T-cell (primary cell): ENCODE results near the gene TOMM40. TPM values are rescaled to one million over a fixed set of nuclear protein-coding genes. Genes with fewer than 3 reads are reported as not detected.

Source experiments
- ATAC-seq, 4 experiments: fragments of 200-7000 bp in 3 of 4; fragments of 150-1000 bp in 1 of 4; cut with Tn5 transposase; replicated peaks in 1 of 4; 1 replicate in 3 of 4; 2 replicates in 1 of 4; pipeline ENCODE4 v1.10.0; 2021; ENCODE audit warnings: moderate library complexity in 3 of 4, mild to moderate bottlenecking in 2 of 4, moderate number of reproducible peaks in 1 of 4
- CTCF ChIA-PET, 2 donors: fragments of 300-600 bp; sonication (Branson Sonifier 250); formaldehyde crosslinking; loops; one replicate each; lab custom pipeline; 2022; ENCODE audit warnings: antibody characterized with exemption in 2 of 2; lab: Charles Lee
- POLR2A ChIA-PET, 2 donors: fragments of 300-600 bp; sonication (Branson Sonifier 250); formaldehyde crosslinking; loops; one replicate each; lab custom pipeline; 2022; ENCODE audit warnings: antibody characterized with exemption in 2 of 2; lab: Charles Lee
- DNase-seq, 35 experiments: peaks; one replicate each; pipeline versions ENCODE4 v3.0.0 to v3.0.0-alpha.2; 2013 to 2023
- H3K27ac ChIP-seq: one replicate; pipeline ENCODE4 v1.5.1; 2013; ENCODE audit warnings: low read length
- H3K27me3 ChIP-seq, 2 experiments: replicated peaks in 1 of 2; 1 replicate in 1 of 2; 2 replicates in 1 of 2; pipeline versions ENCODE4 v1.6.1 to v1.7.0; 2013; ENCODE audit warnings: low read length in 1 of 2, mixed read lengths in 1 of 2; ENCODE audit not compliant: control insufficient read depth in 2 of 2, insufficient read depth in 2 of 2; ENCODE audit errors: extremely low read depth in 1 of 2
- H3K36me3 ChIP-seq, 2 donors: 1 replicate in 1 of 2; 2 replicates in 1 of 2; pipeline versions ENCODE4 v1.6.1 to v1.7.0; 2013; ENCODE audit warnings: low read length in 1 of 2; ENCODE audit not compliant: control insufficient read depth in 2 of 2, insufficient read depth in 1 of 2; ENCODE audit errors: extremely low read depth in 1 of 2
- H3K4me1 ChIP-seq, 2 experiments: 1 replicate in 1 of 2; 2 replicates in 1 of 2; pipeline versions ENCODE4 v1.6.1 to v1.7.0; 2013; ENCODE audit warnings: low read length in 2 of 2, mixed read lengths in 1 of 2; ENCODE audit not compliant: insufficient read depth in 2 of 2, control insufficient read depth in 1 of 2; ENCODE audit errors: extremely low read depth in 1 of 2
- H3K4me3 ChIP-seq, 2 donors: 1 replicate in 1 of 2; 2 replicates in 1 of 2; pipeline versions ENCODE4 v1.5.1 to v1.7.0; 2013; ENCODE audit warnings: mild to moderate bottlenecking in 2 of 2, low read length in 1 of 2, moderate library complexity in 1 of 2; ENCODE audit not compliant: control insufficient read depth in 1 of 2; ENCODE audit errors: extremely low read depth in 1 of 2
- H3K9me3 ChIP-seq: 2 replicates; pipeline ENCODE4 v1.7.0; 2013
- H3K27ac Mint-ChIP-seq, 2 donors: one replicate each; pipeline ENCODE4 v1.8.0; 2020 to 2021; ENCODE audit warnings: mild to moderate bottlenecking in 2 of 2, mixed read lengths in 2 of 2
- H3K27me3 Mint-ChIP-seq, 2 donors: one replicate each; pipeline ENCODE4 v1.8.0; 2021 to 2022; ENCODE audit warnings: mixed read lengths in 2 of 2
- H3K36me3 Mint-ChIP-seq: one replicate; pipeline ENCODE4 v1.8.0; 2021; ENCODE audit warnings: mixed read lengths
- H3K4me1 Mint-ChIP-seq, 3 donors: one replicate each; pipeline ENCODE4 v1.8.0; 2020 to 2022; ENCODE audit warnings: mixed read lengths in 3 of 3, mild to moderate bottlenecking in 1 of 3
- H3K4me3 Mint-ChIP-seq, 3 donors: one replicate each; pipeline ENCODE4 v1.8.0; 2020 to 2022; ENCODE audit warnings: mild to moderate bottlenecking in 3 of 3, mixed read lengths in 3 of 3, moderate library complexity in 3 of 3
- H3K9me3 Mint-ChIP-seq, 3 donors: one replicate each; pipeline ENCODE4 v1.8.0; 2020 to 2022; ENCODE audit warnings: mixed read lengths in 3 of 3
- WGBS: methylation state at CpG from one replicate; pipeline ENCODE4 v1.1.5; 2013; ENCODE audit warnings: missing lambda C conversion rate; ENCODE audit not compliant: insufficient coverage; 5-methylcytosine and 5-hydroxymethylcytosine counted together
- total RNA-seq, 35 experiments: library from RNA in 6 of 35; stranded (reverse) in 6 of 35; fragments of 120-200 nt in 1 of 35; gene quantifications; one replicate each; pipeline versions ENCODE4 v1.2.1 to v1.2.4 and lab custom pipeline; 2013 to 2026

TOMM40 gene
- total RNA-seq, 5 donors from 2014 or later (not counting 1 experiment from before 2014, with no cell fraction given) = 32.1 to 47.5 (median 41.5) TPM

- POLR2A ChIA-PET = no interaction called here
- Histone ChIP-seq H3K36me3 (no peaks in the 10 kb centered on the region), H3K4me1 (no peaks in the 10 kb centered on the region), H3K9me3 (no peaks in the 10 kb centered on the region), H3K27ac (no peak overlapping the region), H3K27me3 (peaks cover 0 to 6% of the 10 kb centered on the region in 2 experiments), H3K4me3 (no peak overlapping the region)
- WGBS = 92% methylated on average over 3 of the region's 5 CpGs
- DNase-seq (no peak), ATAC-seq (no peak)
- H3K4me3 Mint-ChIP-seq = no peak overlapping the region
- H3K27me3 Mint-ChIP-seq = no peaks in the 10 kb centered on the region
- H3K4me1 Mint-ChIP-seq = no peaks in the 10 kb centered on the region
- H3K27ac Mint-ChIP-seq = no peak overlapping the region
- no peaks in the 10 kb centered on the region for H3K36me3 Mint-ChIP-seq
- no peaks in the 10 kb centered on the region for H3K9me3 Mint-ChIP-seq
- CTCF ChIA-PET = interaction anchor here in 1 of 2 donors (0.6 kb wide), 1 partner anchor 13 kb away, joined by 3 read pairs; no protein-coding TSS in a partner anchor
Observed at GRCh38 chr19:44939668-44940067, 48.6 kb downstream of the TOMM40 start.

DNA sequence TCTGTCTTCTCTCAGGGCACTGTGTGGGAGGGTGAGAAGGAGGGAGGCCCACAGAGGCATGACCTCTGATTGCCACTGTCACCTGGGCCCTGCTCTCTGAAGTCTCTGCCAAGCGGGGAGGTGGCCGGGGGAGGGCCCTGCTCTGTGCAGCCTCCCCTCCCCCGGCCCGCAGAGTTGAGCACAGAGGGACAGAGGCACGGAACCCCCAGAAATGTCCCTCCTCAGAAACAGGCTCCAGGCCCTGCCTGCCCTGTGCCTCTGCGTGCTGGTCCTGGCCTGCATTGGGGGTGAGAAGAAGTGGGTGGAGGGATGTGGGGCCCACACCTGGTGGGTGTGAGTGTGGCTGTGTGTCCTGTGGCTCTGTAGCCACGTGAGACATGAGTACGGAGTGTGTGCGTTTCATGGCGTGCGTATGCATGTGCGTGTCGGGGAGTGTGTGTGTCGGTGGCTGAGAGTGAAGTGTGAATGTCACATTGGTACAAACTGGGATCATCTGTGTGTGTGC, 51.1 kb downstream of the TOMM40 start, which contains the start of gene APOC4:
Gene APOC4, plus strand, starts transcription at position 171 of the 505 bp plus-strand sequence. Its CDS starts 41 bp downstream, at position 212.
- POLR2A ChIA-PET = no interaction called here
- DNase-seq (no peak), ATAC-seq (no peak)
- Histone ChIP-seq H3K9me3 (no peaks in the 10 kb centered on the region), H3K36me3 (no peaks in the 10 kb centered on the region), H3K27me3 (peaks cover 0 to 3% of the 10 kb centered on the region in 2 experiments), H3K27ac (no peak within 1 kb of the TSS), H3K4me1 (no peaks in the 10 kb centered on the region), H3K4me3 (no peak within 1 kb of the TSS)
- Mint-ChIP-seq H3K4me1 (no peaks in the 10 kb centered on the region), H3K4me3 (no peak within 1 kb of the TSS), H3K27me3 (no peaks in the 10 kb centered on the region), H3K9me3 (no peaks in the 10 kb centered on the region), H3K27ac (no peak within 1 kb of the TSS), H3K36me3 (no peaks in the 10 kb centered on the region)
- CTCF ChIA-PET = no interaction called here
- WGBS = 78% methylated on average over 9 of the region's 14 CpGs

DNA sequence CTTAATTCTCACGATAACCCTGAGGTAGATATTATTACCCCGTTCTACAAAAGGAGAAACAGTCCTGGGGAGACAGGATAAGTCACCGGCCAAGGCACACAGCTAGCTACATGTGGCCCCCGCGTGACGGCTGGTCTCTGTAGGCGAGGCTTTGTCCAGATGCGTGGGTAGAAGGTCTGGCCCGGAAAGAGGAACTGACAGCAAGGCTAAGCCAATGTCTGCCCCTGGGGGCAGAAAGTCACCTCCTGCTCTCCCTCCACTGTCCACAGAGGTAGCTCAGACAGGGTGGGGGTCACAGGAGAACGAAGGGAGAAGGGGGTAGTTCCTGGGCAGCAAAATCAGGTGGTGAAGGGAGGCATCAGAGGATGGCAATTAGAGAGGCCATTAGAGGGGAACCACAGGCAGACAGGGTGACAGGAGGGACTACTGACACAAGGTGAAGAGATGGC, 52.8 kb downstream of the TOMM40 start:
- H3K4me1 ChIP-seq = no peaks in the 10 kb centered on the region
- Mint-ChIP-seq H3K27me3 (no peaks in the 10 kb centered on the region), H3K27ac (no peak overlapping the region), H3K4me3 (no peak overlapping the region), H3K9me3 (no peaks in the 10 kb centered on the region), H3K4me1 (no peaks in the 10 kb centered on the region), H3K36me3 (no peaks in the 10 kb centered on the region)
- ATAC-seq = no peak
- WGBS = 83% methylated on average over 2 of the region's 10 CpGs
- peaks cover 0 to 3% of the 10 kb centered on the region in 2 experiments for H3K27me3 ChIP-seq
- POLR2A ChIA-PET = no interaction called here
- DNase-seq = peak in 1 of 35 experiments; percentile 15
- no peaks in the 10 kb centered on the region for H3K9me3 ChIP-seq
- H3K36me3 ChIP-seq = peaks cover 0 to 2% of the 10 kb centered on the region in 2 donors
- no peak overlapping the region for H3K27ac ChIP-seq
- CTCF ChIA-PET = no interaction called here
- no peak overlapping the region for H3K4me3 ChIP-seq

- H3K27me3 Mint-ChIP-seq = no peaks in the 10 kb centered on the region
- peaks cover 0 to 3% of the 10 kb centered on the region in 2 experiments for H3K27me3 ChIP-seq
- no peak overlapping the region for H3K27ac ChIP-seq
- no peak overlapping the region for H3K4me3 ChIP-seq
- no peak overlapping the region for H3K4me3 Mint-ChIP-seq
- no peaks in the 10 kb centered on the region for H3K9me3 Mint-ChIP-seq
- no peaks in the 10 kb centered on the region for H3K9me3 ChIP-seq
- DNase-seq (no peak), ATAC-seq (no peak)
- peaks cover 0 to 12% of the 10 kb centered on the region in 2 donors for H3K36me3 ChIP-seq
- CTCF ChIA-PET = no interaction called here
- POLR2A ChIA-PET = no interaction called here
- WGBS = 88% methylated on average over 10 of the region's 13 CpGs
- no peaks in the 10 kb centered on the region for H3K36me3 Mint-ChIP-seq
- no peaks in the 10 kb centered on the region for H3K4me1 ChIP-seq
- H3K27ac Mint-ChIP-seq = no peak overlapping the region
- peaks cover 0 to 2% (median 0%) of the 10 kb centered on the region in 3 donors for H3K4me1 Mint-ChIP-seq
Observed at GRCh38 chr19:44947041-44947581, 56.1 kb downstream of the TOMM40 start.

DNA sequence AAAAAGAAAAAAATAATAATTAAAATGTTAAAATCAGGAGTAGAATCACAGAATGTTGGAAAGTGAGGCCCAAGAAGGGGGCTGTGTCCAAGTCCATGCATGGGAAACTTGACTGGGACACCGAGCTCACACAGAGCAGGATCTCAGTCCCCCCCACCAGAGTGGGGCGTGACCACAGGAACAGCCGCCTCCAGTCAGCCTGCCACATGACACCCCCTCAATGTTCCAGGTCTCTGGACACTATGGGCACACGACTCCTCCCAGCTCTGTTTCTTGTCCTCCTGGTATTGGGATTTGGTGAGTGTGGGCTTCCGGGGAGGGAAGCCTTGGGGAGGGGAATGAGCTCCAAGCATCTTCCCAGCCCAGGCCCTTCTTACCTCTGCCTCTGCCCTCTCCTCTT, 57.2 kb downstream of the TOMM40 start:
- Histone ChIP-seq H3K27ac (no peak overlapping the region), H3K27me3 (peaks cover 0 to 3% of the 10 kb centered on the region in 2 experiments), H3K4me1 (no peaks in the 10 kb centered on the region), H3K4me3 (no peak overlapping the region), H3K9me3 (no peaks in the 10 kb centered on the region), H3K36me3 (peaks cover 0 to 12% of the 10 kb centered on the region in 2 donors)
- H3K27ac Mint-ChIP-seq = peak overlapping the region in 1 of 2 donors; percentile 59
- H3K4me1 Mint-ChIP-seq = peaks cover 0 to 2% (median 0%) of the 10 kb centered on the region in 3 donors
- ATAC-seq (no peak), DNase-seq (no peak)
- CTCF ChIA-PET = no interaction called here
- POLR2A ChIA-PET = interaction anchor here in 1 of 2 donors (0.7 kb wide), 1 partner anchor 256 kb away, joined by 5 read pairs; no protein-coding TSS in a partner anchor
- WGBS = 100% methylated on average over 1 of the region's 5 CpGs
- H3K36me3 Mint-ChIP-seq = no peaks in the 10 kb centered on the region
- H3K4me3 Mint-ChIP-seq = no peak overlapping the region
- no peaks in the 10 kb centered on the region for H3K9me3 Mint-ChIP-seq
- no peaks in the 10 kb centered on the region for H3K27me3 Mint-ChIP-seq

GRCh38 chr19:44948763-44949374, 57.8 kb downstream of the TOMM40 start:
- no peak overlapping the region for H3K4me3 ChIP-seq
- H3K27ac ChIP-seq = no peak overlapping the region
- H3K36me3 ChIP-seq = peaks cover 0 to 12% of the 10 kb centered on the region in 2 donors
- Mint-ChIP-seq H3K27ac (peak overlapping the region in 1 of 2 donors; percentile 59), H3K36me3 (no peaks in the 10 kb centered on the region), H3K4me1 (peaks cover 4 to 8% (median 5%) of the 10 kb centered on the region in 3 donors), H3K9me3 (no peaks in the 10 kb centered on the region), H3K27me3 (no peaks in the 10 kb centered on the region), H3K4me3 (no peak overlapping the region)
- ChIA-PET CTCF (no interaction called here), POLR2A (no interaction called here)
- WGBS = 100% methylated on average over 4 of the region's 5 CpGs
- peaks cover 0 to under 1% of the 10 kb centered on the region in 2 experiments for H3K27me3 ChIP-seq
- ATAC-seq = no peak
- peaks cover 1 to 5% of the 10 kb centered on the region in 2 experiments for H3K4me1 ChIP-seq
- DNase-seq = no peak
- H3K9me3 ChIP-seq = no peaks in the 10 kb centered on the region
